ENCODE data around the gene TTLL11.

DNA sequence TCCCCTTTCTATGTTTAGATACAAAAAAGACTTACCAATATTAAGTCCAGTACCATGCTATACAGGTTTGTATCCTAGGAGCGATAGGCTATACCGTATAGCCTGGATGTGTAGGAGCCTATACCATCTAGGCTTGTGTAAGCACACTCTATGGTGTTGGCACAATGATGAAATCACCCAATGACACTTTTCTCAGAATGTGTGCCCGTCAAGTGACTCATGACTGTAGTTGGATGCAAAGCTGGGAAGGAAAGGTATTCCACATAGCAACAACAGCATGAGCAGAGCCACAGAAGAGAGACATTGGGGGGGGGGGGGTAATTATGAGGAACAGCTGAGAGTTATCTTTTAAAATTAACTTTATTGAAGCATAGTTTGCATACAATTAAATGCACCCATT, 63.2 kb downstream of the TTLL11 start:
- TF ChIP-seq CTCF (conservative IDR thresholded peaks at IDR 0.05; ENCODE audit: low read depth in 2 of 2) (no peak), EZH2phosphoT487 (IDR thresholded peaks at IDR 0.05; ENCODE audit: unreplicated experiment) (no peak), EZH2 (IDR thresholded peaks at IDR 0.05; ENCODE audit: low read depth, unreplicated experiment) (no peak), POLR2AphosphoS5 (IDR thresholded peaks at IDR 0.05; ENCODE audit: low read depth) (no peak), STAT1 (IDR thresholded peaks at IDR 0.05; ENCODE audit: unreplicated experiment) (no peak), ZNF114 (CRISPR knock-in tag; IDR thresholded peaks at IDR 0.05) (no peak)
- TF ChIP-seq, protein P1, sequence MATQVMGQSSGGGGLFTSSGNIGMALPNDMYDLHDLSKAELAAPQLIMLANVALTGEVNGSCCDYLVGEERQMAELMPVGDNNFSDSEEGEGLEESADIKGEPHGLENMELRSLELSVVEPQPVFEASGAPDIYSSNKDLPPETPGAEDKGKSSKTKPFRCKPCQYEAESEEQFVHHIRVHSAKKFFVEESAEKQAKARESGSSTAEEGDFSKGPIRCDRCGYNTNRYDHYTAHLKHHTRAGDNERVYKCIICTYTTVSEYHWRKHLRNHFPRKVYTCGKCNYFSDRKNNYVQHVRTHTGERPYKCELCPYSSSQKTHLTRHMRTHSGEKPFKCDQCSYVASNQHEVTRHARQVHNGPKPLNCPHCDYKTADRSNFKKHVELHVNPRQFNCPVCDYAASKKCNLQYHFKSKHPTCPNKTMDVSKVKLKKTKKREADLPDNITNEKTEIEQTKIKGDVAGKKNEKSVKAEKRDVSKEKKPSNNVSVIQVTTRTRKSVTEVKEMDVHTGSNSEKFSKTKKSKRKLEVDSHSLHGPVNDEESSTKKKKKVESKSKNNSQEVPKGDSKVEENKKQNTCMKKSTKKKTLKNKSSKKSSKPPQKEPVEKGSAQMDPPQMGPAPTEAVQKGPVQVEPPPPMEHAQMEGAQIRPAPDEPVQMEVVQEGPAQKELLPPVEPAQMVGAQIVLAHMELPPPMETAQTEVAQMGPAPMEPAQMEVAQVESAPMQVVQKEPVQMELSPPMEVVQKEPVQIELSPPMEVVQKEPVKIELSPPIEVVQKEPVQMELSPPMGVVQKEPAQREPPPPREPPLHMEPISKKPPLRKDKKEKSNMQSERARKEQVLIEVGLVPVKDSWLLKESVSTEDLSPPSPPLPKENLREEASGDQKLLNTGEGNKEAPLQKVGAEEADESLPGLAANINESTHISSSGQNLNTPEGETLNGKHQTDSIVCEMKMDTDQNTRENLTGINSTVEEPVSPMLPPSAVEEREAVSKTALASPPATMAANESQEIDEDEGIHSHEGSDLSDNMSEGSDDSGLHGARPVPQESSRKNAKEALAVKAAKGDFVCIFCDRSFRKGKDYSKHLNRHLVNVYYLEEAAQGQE (IDR thresholded peaks at IDR 0.05; ENCODE audit: unreplicated experiment), result no peak
